ENCODE measurements around the gene GJA10. TPM values are rescaled to one million over a fixed set of nuclear protein-coding genes. Genes with fewer than 3 reads are reported as not detected.

The GJA10 gene
- total RNA-seq, 4 donors from 2014 or later: not detected

DNA sequence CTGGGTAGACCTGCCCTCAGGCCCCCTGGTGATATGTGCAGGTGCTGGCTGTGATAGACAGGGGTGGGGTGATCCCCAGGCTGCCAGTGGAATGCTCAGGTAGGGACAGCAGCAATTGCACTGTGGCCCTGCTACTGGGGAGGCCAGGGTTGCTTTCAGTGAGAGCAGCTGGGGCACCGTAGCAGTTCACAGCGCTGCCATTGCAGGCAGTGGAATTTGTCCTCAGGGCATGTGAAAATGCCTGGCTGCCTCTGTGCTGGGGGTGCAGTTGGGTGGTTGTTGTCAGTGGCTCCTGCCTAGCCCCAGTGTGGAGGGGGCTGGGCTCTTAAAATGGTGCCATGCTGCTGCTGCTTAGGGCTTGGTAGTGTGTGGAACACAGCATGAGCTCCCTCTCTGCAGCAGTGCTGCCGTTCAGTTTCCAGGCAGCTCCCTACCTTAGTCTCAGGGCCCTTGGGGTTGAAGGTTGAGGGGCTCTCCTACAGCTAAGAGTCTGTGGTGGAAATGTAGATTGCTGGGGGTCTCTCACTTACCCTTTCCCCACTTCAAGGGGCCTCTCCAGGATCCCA lies 23.6 kb downstream of the GJA10 start:
- 46 to 69% methylated on average over 2 of the region's 3 CpGs for WGBS, 2 donors
- Histone ChIP-seq H3K36me3 (no peaks in the 10 kb centered on the region), H3K27ac (no peak overlapping the region), H3K4me3 (replicated peaks in 1 of 3) (no peak overlapping the region), H3K27me3 (no peaks in the 10 kb centered on the region), H3K4me1 (no peaks in the 10 kb centered on the region), H3K9me3 (no peaks in the 10 kb centered on the region)
- TF ChIP-seq, protein P1, sequence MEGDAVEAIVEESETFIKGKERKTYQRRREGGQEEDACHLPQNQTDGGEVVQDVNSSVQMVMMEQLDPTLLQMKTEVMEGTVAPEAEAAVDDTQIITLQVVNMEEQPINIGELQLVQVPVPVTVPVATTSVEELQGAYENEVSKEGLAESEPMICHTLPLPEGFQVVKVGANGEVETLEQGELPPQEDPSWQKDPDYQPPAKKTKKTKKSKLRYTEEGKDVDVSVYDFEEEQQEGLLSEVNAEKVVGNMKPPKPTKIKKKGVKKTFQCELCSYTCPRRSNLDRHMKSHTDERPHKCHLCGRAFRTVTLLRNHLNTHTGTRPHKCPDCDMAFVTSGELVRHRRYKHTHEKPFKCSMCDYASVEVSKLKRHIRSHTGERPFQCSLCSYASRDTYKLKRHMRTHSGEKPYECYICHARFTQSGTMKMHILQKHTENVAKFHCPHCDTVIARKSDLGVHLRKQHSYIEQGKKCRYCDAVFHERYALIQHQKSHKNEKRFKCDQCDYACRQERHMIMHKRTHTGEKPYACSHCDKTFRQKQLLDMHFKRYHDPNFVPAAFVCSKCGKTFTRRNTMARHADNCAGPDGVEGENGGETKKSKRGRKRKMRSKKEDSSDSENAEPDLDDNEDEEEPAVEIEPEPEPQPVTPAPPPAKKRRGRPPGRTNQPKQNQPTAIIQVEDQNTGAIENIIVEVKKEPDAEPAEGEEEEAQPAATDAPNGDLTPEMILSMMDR (IDR thresholded peaks at IDR 0.05): no peak
- no peak for TF ChIP-seq POLR2A (IDR thresholded peaks at IDR 0.05)
- DNase-seq: no peak
- intact Hi-C loops (cut with DNase I): no loop called here

DNA sequence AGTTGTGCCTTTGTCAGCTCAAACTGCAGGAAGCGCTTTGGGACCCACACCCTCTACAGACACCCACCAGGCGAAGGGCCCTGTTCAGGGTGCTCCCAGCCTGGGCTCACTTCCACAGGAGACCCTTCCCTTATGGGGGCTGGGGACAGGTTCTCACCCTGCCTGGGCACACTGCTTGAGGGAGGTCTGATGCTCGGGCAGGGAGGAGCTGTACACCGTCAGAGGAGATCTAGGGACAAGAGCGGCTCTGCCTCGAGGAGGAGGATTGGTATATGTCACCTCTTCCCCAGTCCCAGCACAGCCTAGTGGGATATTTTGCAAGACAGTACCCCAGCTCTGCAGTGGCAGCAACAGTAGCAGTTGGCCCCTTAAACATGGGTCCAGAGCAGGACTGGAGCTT lies 26.9 kb downstream of the GJA10 start:
- H3K4me3 ChIP-seq (replicated peaks in 1 of 3): no peak overlapping the region
- intact Hi-C loops (cut with DNase I): no loop called here
- H3K27me3 ChIP-seq: no peaks in the 10 kb centered on the region
- no peaks in the 10 kb centered on the region for H3K36me3 ChIP-seq
- DNase-seq: no peak
- H3K4me1 ChIP-seq: no peaks in the 10 kb centered on the region
- WGBS, 2 donors: 84 to 88% methylated on average over 6 of the region's 6 CpGs
- H3K9me3 ChIP-seq: no peaks in the 10 kb centered on the region
- TF ChIP-seq, protein P1 (IDR thresholded peaks at IDR 0.05): no peak
- TF ChIP-seq POLR2A (IDR thresholded peaks at IDR 0.05): no peak
- no peak overlapping the region for H3K27ac ChIP-seq

GRCh38 chr6:89921691-89922090 lies 27.4 kb downstream of the GJA10 start:
- WGBS, 2 donors: 88 to 93% methylated on average over 10 of the region's 10 CpGs
- TF ChIP-seq, protein P1 (IDR thresholded peaks at IDR 0.05): no peak
- TF ChIP-seq POLR2A (IDR thresholded peaks at IDR 0.05): no peak
- Histone ChIP-seq H3K27ac (no peak overlapping the region), H3K27me3 (no peaks in the 10 kb centered on the region), H3K36me3 (no peaks in the 10 kb centered on the region), H3K4me3 (replicated peaks in 1 of 3) (no peak overlapping the region), H3K9me3 (no peaks in the 10 kb centered on the region), H3K4me1 (no peaks in the 10 kb centered on the region)
- intact Hi-C loops (cut with DNase I): no loop called here
- DNase-seq: no peak

- Histone ChIP-seq H3K27me3 (no peaks in the 10 kb centered on the region), H3K9me3 (no peaks in the 10 kb centered on the region), H3K4me1 (no peaks in the 10 kb centered on the region), H3K27ac (no peak overlapping the region), H3K36me3 (no peaks in the 10 kb centered on the region), H3K4me3 (replicated peaks in 1 of 3) (no peak overlapping the region)
- no peak for DNase-seq
- WGBS, 2 donors: 69 to 74% methylated on average over 5 of the region's 5 CpGs
- intact Hi-C loops (cut with DNase I): no loop called here
- TF ChIP-seq POLR2A (IDR thresholded peaks at IDR 0.05): no peak
- TF ChIP-seq, protein P1 (IDR thresholded peaks at IDR 0.05): no peak
Observed at GRCh38 chr6:89924231-89924630, 30.0 kb downstream of the GJA10 start.

- TF ChIP-seq, protein P1 (IDR thresholded peaks at IDR 0.05): no peak
- no peak for TF ChIP-seq POLR2A (IDR thresholded peaks at IDR 0.05)
Observed at GRCh38 chr6:89925826-89926225, 31.6 kb downstream of the GJA10 start.

More at GRCh38 chr6:89925826-89926225, 31.6 kb downstream of the GJA10 start:
- H3K4me1 ChIP-seq: no peaks in the 10 kb centered on the region
- H3K9me3 ChIP-seq: no peaks in the 10 kb centered on the region
- DNase-seq: no peak
- H3K27me3 ChIP-seq: no peaks in the 10 kb centered on the region
- WGBS, 2 donors: 86 to 90% methylated on average over 2 of the region's 2 CpGs
- intact Hi-C loops (cut with DNase I): no loop called here
- no peaks in the 10 kb centered on the region for H3K36me3 ChIP-seq
- no peak overlapping the region for H3K4me3 ChIP-seq (replicated peaks in 1 of 3)
- H3K27ac ChIP-seq: no peak overlapping the region
